ENCODE data around the gene GINS2. TPM values are rescaled to one million over a fixed set of nuclear protein-coding genes. Genes with fewer than 3 reads are reported as not detected.

GINS2 gene
- total and polyA plus RNA-seq, 7 donors, result 0.93 to 2.0 (median 1.5) TPM

DNA sequence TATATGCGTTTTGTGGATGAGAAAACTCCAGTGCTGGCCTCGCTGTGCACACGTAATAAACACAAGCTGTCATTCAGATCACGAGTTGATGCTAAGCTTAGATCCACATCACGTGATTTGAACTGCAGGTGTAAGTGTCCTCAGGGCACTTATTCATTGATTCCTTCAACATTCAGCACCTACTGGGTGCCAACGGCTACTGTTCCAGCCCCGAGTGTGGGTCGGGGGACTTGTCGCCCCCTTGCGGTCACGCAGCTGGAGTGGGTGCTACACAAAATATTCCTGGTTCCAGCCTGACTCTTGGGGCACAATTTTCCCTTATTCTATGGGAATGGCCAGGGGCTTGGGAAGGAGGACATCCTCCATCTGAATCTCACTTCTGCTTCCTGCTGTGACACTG, 29.9 kb upstream of the GINS2 start:
- intact Hi-C loops (cut with DNase I), result loop anchor here (5.0 kb wide), 3 partner anchors 41 to 471 kb away; no protein-coding TSS in a partner anchor
- H3K9me3 ChIP-seq, result no peaks in the 10 kb centered on the region

DNA sequence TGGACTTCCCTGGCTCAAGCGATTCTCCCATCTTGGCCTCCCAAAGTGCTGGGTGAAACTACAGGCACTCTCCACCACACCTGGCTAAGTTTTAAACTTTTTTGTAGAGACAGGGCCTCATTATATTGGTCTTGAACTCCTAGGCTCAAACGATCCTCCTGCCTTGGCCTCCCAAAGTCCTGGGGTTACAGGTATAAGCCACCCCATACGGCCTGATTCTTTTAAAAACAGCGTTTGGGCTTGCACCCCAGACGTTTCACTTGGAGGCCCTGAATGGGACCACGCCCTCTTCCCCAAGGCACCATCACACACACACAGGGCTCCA, 29.4 kb upstream of the GINS2 start:
- Histone ChIP-seq H3K4me1 (peaks cover 29% of the 10 kb centered on the region), H3K36me3 (ENCODE audit: insufficient read depth in 1 of 2, low read depth in 1 of 2) (no peaks in the 10 kb centered on the region), H3K27ac (no peak overlapping the region), H3K27me3 (ENCODE audit: insufficient read depth in 3 of 3, low read length in 2 of 3) (peaks cover 0 to 2% (median 0%) of the 10 kb centered on the region in 3 donors), H3K4me3 (no peak overlapping the region), H3K9me3 (no peaks in the 10 kb centered on the region)
- TF ChIP-seq, protein P1, sequence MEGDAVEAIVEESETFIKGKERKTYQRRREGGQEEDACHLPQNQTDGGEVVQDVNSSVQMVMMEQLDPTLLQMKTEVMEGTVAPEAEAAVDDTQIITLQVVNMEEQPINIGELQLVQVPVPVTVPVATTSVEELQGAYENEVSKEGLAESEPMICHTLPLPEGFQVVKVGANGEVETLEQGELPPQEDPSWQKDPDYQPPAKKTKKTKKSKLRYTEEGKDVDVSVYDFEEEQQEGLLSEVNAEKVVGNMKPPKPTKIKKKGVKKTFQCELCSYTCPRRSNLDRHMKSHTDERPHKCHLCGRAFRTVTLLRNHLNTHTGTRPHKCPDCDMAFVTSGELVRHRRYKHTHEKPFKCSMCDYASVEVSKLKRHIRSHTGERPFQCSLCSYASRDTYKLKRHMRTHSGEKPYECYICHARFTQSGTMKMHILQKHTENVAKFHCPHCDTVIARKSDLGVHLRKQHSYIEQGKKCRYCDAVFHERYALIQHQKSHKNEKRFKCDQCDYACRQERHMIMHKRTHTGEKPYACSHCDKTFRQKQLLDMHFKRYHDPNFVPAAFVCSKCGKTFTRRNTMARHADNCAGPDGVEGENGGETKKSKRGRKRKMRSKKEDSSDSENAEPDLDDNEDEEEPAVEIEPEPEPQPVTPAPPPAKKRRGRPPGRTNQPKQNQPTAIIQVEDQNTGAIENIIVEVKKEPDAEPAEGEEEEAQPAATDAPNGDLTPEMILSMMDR (IDR thresholded peaks at IDR 0.05), result no peak
- intact Hi-C loops (cut with DNase I), result loop anchor here (5.0 kb wide), 3 partner anchors 41 to 471 kb away; no protein-coding TSS in a partner anchor
- WGBS, 3 donors, result 37 to 39% (median 38%) methylated on average over 6 of the region's 6 CpGs
- no peak for ATAC-seq
- no peak for DNase-seq

More for the DNA sequence above, 29.9 kb upstream of the GINS2 start:
- H3K27ac ChIP-seq, result no peak overlapping the region
- DNase-seq (no peak), ATAC-seq (peak in 2 of 4 donors; percentile 5 to 36)
- H3K27me3 ChIP-seq (ENCODE audit: insufficient read depth in 3 of 3, low read length in 2 of 3), result peaks cover 0 to 2% (median 0%) of the 10 kb centered on the region in 3 donors
- TF ChIP-seq, protein P1 (IDR thresholded peaks at IDR 0.05), result peak; percentile 46
- no peaks in the 10 kb centered on the region for H3K36me3 ChIP-seq (ENCODE audit: insufficient read depth in 1 of 2, low read depth in 1 of 2)
- no peak overlapping the region for H3K4me3 ChIP-seq
- peaks cover 29% of the 10 kb centered on the region for H3K4me1 ChIP-seq
- 25 to 28% (median 26%) methylated on average over 11 of the region's 11 CpGs for WGBS, 3 donors

DNA sequence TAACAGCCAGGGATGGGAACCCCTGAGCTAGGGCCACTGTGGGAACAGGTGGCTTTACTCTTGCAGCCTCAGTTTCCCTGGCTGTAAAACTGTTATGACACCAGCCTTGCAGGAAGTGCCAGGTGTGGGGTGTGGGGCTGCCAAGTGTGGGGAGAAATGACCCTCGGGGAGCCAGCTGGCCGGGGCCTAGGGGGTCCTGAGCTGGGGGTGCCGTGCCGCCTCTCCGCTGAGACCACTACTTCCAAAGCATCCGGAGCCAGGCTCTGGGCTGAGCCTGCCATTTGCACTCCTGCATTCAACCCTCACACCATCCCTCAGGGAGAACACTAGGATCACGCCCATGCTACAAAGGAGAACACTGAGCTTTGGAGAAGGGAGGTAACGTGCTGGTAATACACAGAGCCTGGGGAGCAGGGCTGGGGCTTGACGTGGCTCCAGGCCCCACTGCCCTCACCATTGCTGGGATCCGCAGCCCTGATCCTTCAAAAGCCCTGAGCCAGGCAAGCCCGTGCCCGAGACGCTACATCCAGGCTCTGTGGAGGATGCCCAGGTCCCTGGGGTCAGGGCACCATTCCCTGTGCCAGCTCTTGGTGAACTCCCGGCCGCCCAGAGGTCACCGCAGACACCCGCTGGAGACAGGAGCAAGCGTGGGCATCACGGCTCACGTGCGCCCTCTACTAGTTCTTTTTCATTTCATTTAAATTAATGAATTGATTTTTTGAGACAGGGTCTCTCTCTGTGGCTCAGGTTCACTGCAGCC, 28.8 kb upstream of the GINS2 start:
- Histone ChIP-seq H3K9me3 (no peaks in the 10 kb centered on the region), H3K27me3 (ENCODE audit: insufficient read depth in 3 of 3, low read length in 2 of 3) (peaks cover 0 to 2% (median 0%) of the 10 kb centered on the region in 3 donors), H3K4me1 (peaks cover 26% of the 10 kb centered on the region), H3K36me3 (ENCODE audit: insufficient read depth in 1 of 2, low read depth in 1 of 2) (no peaks in the 10 kb centered on the region), H3K4me3 (no peak overlapping the region), H3K27ac (no peak overlapping the region)
- intact Hi-C loops (cut with DNase I), result loop anchor here (5.0 kb wide), 3 partner anchors 40 to 470 kb away; no protein-coding TSS in a partner anchor
- TF ChIP-seq, protein P1 (IDR thresholded peaks at IDR 0.05), result peak; percentile 79
- 34 to 45% (median 37%) methylated on average over 21 of the region's 21 CpGs for WGBS, 3 donors
- peak; percentile 47 to 69 (median 60) for ATAC-seq
- DNase-seq, result peak; percentile 71 to 84

DNA sequence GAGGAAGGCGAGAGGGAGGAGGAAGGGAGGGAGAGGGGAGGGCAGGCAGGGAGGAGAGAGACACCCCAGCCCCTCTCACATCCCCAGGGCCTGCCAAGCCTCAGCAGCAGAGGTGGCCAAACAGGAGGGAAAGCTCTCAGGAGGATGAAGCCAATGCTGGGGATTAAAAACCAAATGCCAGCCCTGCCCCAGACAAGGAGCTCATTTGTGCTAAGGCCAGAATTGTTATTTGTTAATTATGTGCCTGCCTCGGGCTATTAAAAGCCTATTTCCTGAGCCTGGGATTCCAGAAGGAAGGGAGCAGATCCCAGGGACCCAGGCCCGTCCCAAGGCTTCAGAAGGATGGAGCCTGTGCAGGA, 27.9 kb upstream of the GINS2 start:
- intact Hi-C loops (cut with DNase I), result loop anchor here (5.0 kb wide), 3 partner anchors 39 to 469 kb away; no protein-coding TSS in a partner anchor
- TF ChIP-seq, protein P1 (IDR thresholded peaks at IDR 0.05), result no peak
- peaks cover 17% of the 10 kb centered on the region for H3K4me1 ChIP-seq
- no peak overlapping the region for H3K4me3 ChIP-seq
- ATAC-seq, result no peak
- H3K27ac ChIP-seq, result no peak overlapping the region
- no peaks in the 10 kb centered on the region for H3K9me3 ChIP-seq
- H3K36me3 ChIP-seq (ENCODE audit: insufficient read depth in 1 of 2, low read depth in 1 of 2), result no peaks in the 10 kb centered on the region
- DNase-seq, result no peak
- WGBS, 3 donors, result 56 to 61% (median 56%) methylated on average over 3 of the region's 3 CpGs
- peaks cover 0 to 2% (median 0%) of the 10 kb centered on the region in 3 donors for H3K27me3 ChIP-seq (ENCODE audit: insufficient read depth in 3 of 3, low read length in 2 of 3)

Data from psoas muscle (tissue), 8 donors.